ENCODE measurements around the gene POU4F1. TPM values are rescaled to one million over a fixed set of nuclear protein-coding genes. Genes with fewer than 3 reads are reported as not detected.

The POU4F1 gene
- total RNA-seq, 1 donor from 2014 or later, result not detected

DNA sequence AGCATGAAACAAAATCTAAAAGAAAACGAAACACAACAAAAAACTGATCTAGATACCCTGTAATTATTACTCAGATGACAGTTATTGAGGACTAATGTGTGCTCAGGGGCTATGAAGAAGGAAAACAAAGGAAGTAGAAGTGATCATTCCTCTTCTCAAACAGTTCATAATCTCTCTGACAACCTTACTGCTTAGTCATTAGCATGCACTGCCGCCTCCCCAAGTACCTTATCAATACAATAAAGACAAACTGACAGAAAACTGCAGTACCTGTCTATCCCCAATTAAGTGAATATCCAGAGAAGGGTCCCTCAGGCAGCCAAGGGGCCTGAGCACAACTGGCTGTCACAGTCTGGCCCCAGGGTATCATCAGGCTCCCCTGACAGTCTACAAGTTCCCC, 22.0 kb upstream of the POU4F1 start:
- peaks cover 0 to 18% of the 10 kb centered on the region in 2 donors for H3K36me3 ChIP-seq
- intact Hi-C loops (cut with DNase I), result no loop called here
- H3K4me1 ChIP-seq, result no peaks in the 10 kb centered on the region
- no peak overlapping the region for H3K4me3 ChIP-seq
- no peak for TF ChIP-seq POLR2A (IDR thresholded peaks at IDR 0.05)
- TF ChIP-seq, protein P1, sequence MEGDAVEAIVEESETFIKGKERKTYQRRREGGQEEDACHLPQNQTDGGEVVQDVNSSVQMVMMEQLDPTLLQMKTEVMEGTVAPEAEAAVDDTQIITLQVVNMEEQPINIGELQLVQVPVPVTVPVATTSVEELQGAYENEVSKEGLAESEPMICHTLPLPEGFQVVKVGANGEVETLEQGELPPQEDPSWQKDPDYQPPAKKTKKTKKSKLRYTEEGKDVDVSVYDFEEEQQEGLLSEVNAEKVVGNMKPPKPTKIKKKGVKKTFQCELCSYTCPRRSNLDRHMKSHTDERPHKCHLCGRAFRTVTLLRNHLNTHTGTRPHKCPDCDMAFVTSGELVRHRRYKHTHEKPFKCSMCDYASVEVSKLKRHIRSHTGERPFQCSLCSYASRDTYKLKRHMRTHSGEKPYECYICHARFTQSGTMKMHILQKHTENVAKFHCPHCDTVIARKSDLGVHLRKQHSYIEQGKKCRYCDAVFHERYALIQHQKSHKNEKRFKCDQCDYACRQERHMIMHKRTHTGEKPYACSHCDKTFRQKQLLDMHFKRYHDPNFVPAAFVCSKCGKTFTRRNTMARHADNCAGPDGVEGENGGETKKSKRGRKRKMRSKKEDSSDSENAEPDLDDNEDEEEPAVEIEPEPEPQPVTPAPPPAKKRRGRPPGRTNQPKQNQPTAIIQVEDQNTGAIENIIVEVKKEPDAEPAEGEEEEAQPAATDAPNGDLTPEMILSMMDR (IDR thresholded peaks at IDR 0.05), result no peak
- TF ChIP-seq POLR2AphosphoS5 (IDR thresholded peaks at IDR 0.05; ENCODE audit: insufficient read depth in 1 of 2, low read depth in 1 of 2), result no peak
- H3K27me3 ChIP-seq, result no peaks in the 10 kb centered on the region
- H3K27ac ChIP-seq, result no peak overlapping the region
- H3K9me3 ChIP-seq, result no peaks in the 10 kb centered on the region
- no peak for DNase-seq (ENCODE audit: extremely low spot score in 2 of 2)

DNA sequence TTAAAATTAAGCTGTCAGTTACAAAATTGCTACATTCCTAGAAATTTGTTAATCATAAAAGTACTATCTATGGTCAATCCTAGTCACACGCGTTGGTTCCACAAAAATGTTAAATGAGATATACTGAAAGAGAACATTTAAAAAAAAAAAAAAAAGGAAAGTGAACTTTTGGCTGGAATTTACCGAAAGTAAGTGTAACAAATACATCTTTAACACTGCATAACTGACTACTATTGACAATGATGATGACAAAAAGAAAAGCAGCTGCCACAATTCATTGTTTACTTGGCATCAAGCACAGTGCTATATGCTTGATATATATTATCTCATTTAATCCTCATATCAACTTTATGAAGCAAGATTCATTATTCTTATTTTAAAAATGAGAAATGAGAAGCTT, 19.8 kb upstream of the POU4F1 start:
- H3K27me3 ChIP-seq, result no peaks in the 10 kb centered on the region
- no peak for TF ChIP-seq POLR2A (IDR thresholded peaks at IDR 0.05)
- TF ChIP-seq, protein P1 (IDR thresholded peaks at IDR 0.05), result no peak
- no peak for TF ChIP-seq POLR2AphosphoS5 (IDR thresholded peaks at IDR 0.05; ENCODE audit: insufficient read depth in 1 of 2, low read depth in 1 of 2)
- H3K36me3 ChIP-seq, result no peaks in the 10 kb centered on the region
- no peak overlapping the region for H3K27ac ChIP-seq
- no peak overlapping the region for H3K4me3 ChIP-seq
- intact Hi-C loops (cut with DNase I), result no loop called here
- H3K4me1 ChIP-seq, result no peaks in the 10 kb centered on the region
- DNase-seq (ENCODE audit: extremely low spot score in 2 of 2), result no peak
- no peaks in the 10 kb centered on the region for H3K9me3 ChIP-seq

DNA sequence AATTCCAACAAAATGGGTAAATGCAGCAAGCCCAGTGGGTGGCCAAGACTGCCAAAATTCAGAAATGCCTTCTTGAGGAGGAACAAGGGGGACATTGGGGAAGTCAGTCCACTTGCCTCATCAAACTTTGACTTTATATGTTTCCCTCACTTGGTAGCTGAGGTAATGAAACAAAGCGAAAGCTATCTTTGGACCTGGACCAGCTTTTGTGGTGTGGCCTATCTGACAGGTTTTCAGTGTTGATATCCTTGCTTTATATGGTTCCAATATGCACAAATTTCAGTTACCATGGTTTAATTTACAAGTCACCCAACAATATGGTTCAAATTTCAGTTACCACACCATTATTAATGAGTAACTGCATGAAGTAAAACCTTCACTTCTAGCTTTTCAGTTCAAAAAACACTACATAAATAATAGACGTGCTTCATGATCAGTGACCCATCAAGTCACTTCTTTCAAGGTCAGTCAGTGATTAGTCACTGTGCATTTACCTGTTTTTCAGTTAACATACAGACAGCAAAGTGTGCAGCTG, 17.7 kb upstream of the POU4F1 start:
- Histone ChIP-seq H3K9me3 (no peaks in the 10 kb centered on the region), H3K4me3 (no peak overlapping the region), H3K4me1 (no peaks in the 10 kb centered on the region), H3K27ac (no peak overlapping the region), H3K27me3 (no peaks in the 10 kb centered on the region), H3K36me3 (peaks cover 0 to 11% of the 10 kb centered on the region in 2 donors)
- no peak for TF ChIP-seq POLR2A (IDR thresholded peaks at IDR 0.05)
- TF ChIP-seq, protein P1 (IDR thresholded peaks at IDR 0.05), result no peak
- no peak for TF ChIP-seq POLR2AphosphoS5 (IDR thresholded peaks at IDR 0.05; ENCODE audit: insufficient read depth in 1 of 2, low read depth in 1 of 2)
- intact Hi-C loops (cut with DNase I), result no loop called here
- no peak for DNase-seq (ENCODE audit: extremely low spot score in 2 of 2)

- Histone ChIP-seq H3K27me3 (no peaks in the 10 kb centered on the region), H3K4me3 (no peak overlapping the region), H3K4me1 (no peaks in the 10 kb centered on the region), H3K27ac (no peak overlapping the region), H3K36me3 (peaks cover 0 to 17% of the 10 kb centered on the region in 2 donors), H3K9me3 (no peaks in the 10 kb centered on the region)
- intact Hi-C loops (cut with DNase I), result no loop called here
- no peak for DNase-seq (ENCODE audit: extremely low spot score in 2 of 2)
- TF ChIP-seq POLR2A (IDR thresholded peaks at IDR 0.05) (no peak), POLR2AphosphoS5 (IDR thresholded peaks at IDR 0.05; ENCODE audit: insufficient read depth in 1 of 2, low read depth in 1 of 2) (no peak)
- TF ChIP-seq, protein P1 (IDR thresholded peaks at IDR 0.05), result no peak
Measured at GRCh38 chr13:78618411-78618810, 15.1 kb upstream of the POU4F1 start.

DNA sequence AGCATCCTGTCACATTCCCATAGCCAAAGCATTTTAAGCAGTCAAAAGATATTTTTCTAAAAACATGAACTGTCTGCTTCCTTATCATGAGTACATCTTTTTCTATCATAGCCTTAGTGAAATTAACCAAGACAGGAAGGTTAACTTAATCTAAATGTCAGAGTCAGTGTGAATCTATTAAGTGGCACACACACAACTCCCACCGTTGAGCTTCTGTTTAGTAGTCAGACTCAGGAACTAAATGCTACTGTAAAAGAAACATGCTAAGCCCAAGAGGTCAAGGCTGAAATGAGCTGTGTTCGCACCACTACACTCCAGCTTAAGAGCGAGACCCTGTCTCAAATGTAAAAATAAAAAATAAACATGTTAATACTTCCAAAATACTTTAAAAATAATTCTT, 7.7 kb upstream of the POU4F1 start:
- intact Hi-C loops (cut with DNase I), result no loop called here

More for the DNA sequence above, 7.7 kb upstream of the POU4F1 start:
- TF ChIP-seq POLR2A (IDR thresholded peaks at IDR 0.05) (no peak), POLR2AphosphoS5 (IDR thresholded peaks at IDR 0.05; ENCODE audit: insufficient read depth in 1 of 2, low read depth in 1 of 2) (no peak)
- TF ChIP-seq, protein P1 (IDR thresholded peaks at IDR 0.05), result no peak
- H3K36me3 ChIP-seq, result peaks cover 0 to 6% of the 10 kb centered on the region in 2 donors
- H3K4me1 ChIP-seq, result peaks cover 41% of the 10 kb centered on the region
- DNase-seq (ENCODE audit: extremely low spot score in 2 of 2), result no peak
- H3K27me3 ChIP-seq, result peaks cover 29% of the 10 kb centered on the region
- no peaks in the 10 kb centered on the region for H3K9me3 ChIP-seq
- H3K4me3 ChIP-seq, result no peak overlapping the region
- no peak overlapping the region for H3K27ac ChIP-seq
